Measurements from ENCODE around the gene PRDM8. TPM values are rescaled to one million over a fixed set of nuclear protein-coding genes. Genes with fewer than 3 reads are reported as not detected.

PRDM8 gene
- total RNA-seq, 1 experiment from 2014 or later, result 0.26 TPM

GRCh38 chr4:80231180-80231579, 33.9 kb downstream of the PRDM8 start:
- Histone ChIP-seq H3K4me3 (no peak overlapping the region), H3K79me2 (ENCODE audit: low read depth) (no peaks in the 10 kb centered on the region), H3K9me3 (ENCODE audit: insufficient read depth, low read depth) (no peaks in the 10 kb centered on the region), H3F3A (ENCODE audit: insufficient read depth, low read depth) (no peaks in the 10 kb centered on the region), H3K4me2 (no peak overlapping the region), H3K27ac (no peak overlapping the region), H3K36me3 (ENCODE audit: low read depth) (no peaks in the 10 kb centered on the region), H3K4me1 (replicated peaks; ENCODE audit: insufficient read depth) (no peaks in the 10 kb centered on the region), H3K9me2 (ENCODE audit: insufficient read depth) (no peaks in the 10 kb centered on the region), H2AFZ (no peak overlapping the region), H3K27me3 (ENCODE audit: insufficient read depth, low read depth) (no peaks in the 10 kb centered on the region), H4K20me1 (ENCODE audit: insufficient read depth) (no peaks in the 10 kb centered on the region)
- no peak for TF ChIP-seq EZH2 (IDR thresholded peaks at IDR 0.05; ENCODE audit: low read depth)
- ChIA-PET POLR2A (ENCODE audit: unreplicated experiment) (no interaction called here), CTCF (no interaction called here)
- no TSS peak for BruUV-seq (replicated peaks)
- DNase-seq, result no peak
- intact Hi-C loops (cut with micrococcal nuclease; ENCODE audit: unreplicated experiment), result no loop called here

GRCh38 chr4:80232707-80233370, 35.5 kb downstream of the PRDM8 start:
- intact Hi-C loops (cut with micrococcal nuclease; ENCODE audit: unreplicated experiment), result no loop called here
- ChIA-PET POLR2A (ENCODE audit: unreplicated experiment) (no interaction called here), CTCF (interaction anchor here (1.1 kb wide), 1 partner anchor 33 kb away, joined by 3 read pairs; no protein-coding TSS in a partner anchor)
- Histone ChIP-seq H3K4me1 (replicated peaks; ENCODE audit: insufficient read depth) (no peaks in the 10 kb centered on the region), H3F3A (ENCODE audit: insufficient read depth, low read depth) (no peaks in the 10 kb centered on the region), H3K9me3 (ENCODE audit: insufficient read depth, low read depth) (no peaks in the 10 kb centered on the region), H2AFZ (no peak overlapping the region), H3K36me3 (ENCODE audit: low read depth) (no peaks in the 10 kb centered on the region), H4K20me1 (ENCODE audit: insufficient read depth) (no peaks in the 10 kb centered on the region), H3K79me2 (ENCODE audit: low read depth) (no peaks in the 10 kb centered on the region), H3K4me2 (no peak overlapping the region), H3K27ac (no peak overlapping the region), H3K9me2 (ENCODE audit: insufficient read depth) (no peaks in the 10 kb centered on the region), H3K4me3 (no peak overlapping the region), H3K27me3 (ENCODE audit: insufficient read depth, low read depth) (no peaks in the 10 kb centered on the region)
- no peak for DNase-seq
- BruUV-seq (replicated peaks), result no TSS peak
- TF ChIP-seq CTCF (conservative IDR thresholded peaks at IDR 0.05) (no peak), EZH2 (IDR thresholded peaks at IDR 0.05; ENCODE audit: low read depth) (no peak)

GRCh38 chr4:80233390-80233789, 36.1 kb downstream of the PRDM8 start:
- BruUV-seq (replicated peaks), result no TSS peak
- Histone ChIP-seq H3K4me2 (no peak overlapping the region), H3K4me1 (replicated peaks; ENCODE audit: insufficient read depth) (no peaks in the 10 kb centered on the region), H3K36me3 (ENCODE audit: low read depth) (no peaks in the 10 kb centered on the region), H4K20me1 (ENCODE audit: insufficient read depth) (no peaks in the 10 kb centered on the region), H2AFZ (no peak overlapping the region), H3K9me3 (ENCODE audit: insufficient read depth, low read depth) (no peaks in the 10 kb centered on the region), H3K4me3 (no peak overlapping the region), H3K27ac (no peak overlapping the region), H3K79me2 (ENCODE audit: low read depth) (no peaks in the 10 kb centered on the region), H3F3A (ENCODE audit: insufficient read depth, low read depth) (no peaks in the 10 kb centered on the region), H3K27me3 (ENCODE audit: insufficient read depth, low read depth) (no peaks in the 10 kb centered on the region), H3K9me2 (ENCODE audit: insufficient read depth) (no peaks in the 10 kb centered on the region)
- CTCF ChIA-PET, result no interaction called here
- intact Hi-C loops (cut with micrococcal nuclease; ENCODE audit: unreplicated experiment), result no loop called here
- POLR2A ChIA-PET (ENCODE audit: unreplicated experiment), result no interaction called here
- TF ChIP-seq CTCF (conservative IDR thresholded peaks at IDR 0.05) (no peak), EZH2 (IDR thresholded peaks at IDR 0.05; ENCODE audit: low read depth) (no peak)
- no peak for DNase-seq

GRCh38 chr4:80235451-80235850, 38.1 kb downstream of the PRDM8 start:
- Histone ChIP-seq H3K36me3 (ENCODE audit: low read depth) (no peaks in the 10 kb centered on the region), H3K27ac (no peak overlapping the region), H3K4me3 (no peak overlapping the region), H3K9me2 (ENCODE audit: insufficient read depth) (no peaks in the 10 kb centered on the region), H3K79me2 (ENCODE audit: low read depth) (no peaks in the 10 kb centered on the region), H3K9me3 (ENCODE audit: insufficient read depth, low read depth) (no peaks in the 10 kb centered on the region), H3K27me3 (ENCODE audit: insufficient read depth, low read depth) (no peaks in the 10 kb centered on the region), H2AFZ (no peak overlapping the region), H3F3A (ENCODE audit: insufficient read depth, low read depth) (no peaks in the 10 kb centered on the region), H3K4me1 (replicated peaks; ENCODE audit: insufficient read depth) (no peaks in the 10 kb centered on the region), H4K20me1 (ENCODE audit: insufficient read depth) (no peaks in the 10 kb centered on the region), H3K4me2 (no peak overlapping the region)
- ChIA-PET CTCF (no interaction called here), POLR2A (ENCODE audit: unreplicated experiment) (no interaction called here)
- BruUV-seq (replicated peaks), result no TSS peak
- DNase-seq, result no peak
- intact Hi-C loops (cut with micrococcal nuclease; ENCODE audit: unreplicated experiment), result no loop called here
- no peak for TF ChIP-seq CTCF (conservative IDR thresholded peaks at IDR 0.05)
- TF ChIP-seq EZH2 (IDR thresholded peaks at IDR 0.05; ENCODE audit: low read depth), result no peak
